ENCODE measurements around the gene PRSS3. TPM values are rescaled to one million over a fixed set of nuclear protein-coding genes. Genes with fewer than 3 reads are reported as not detected.
"Not testable (repeated sequence)": the region's sequence is repeated elsewhere in the genome, so short reads cannot be mapped to it uniquely, and the experiment has no call there.

PRSS3 gene
- polyA plus RNA-seq, 6 donors from 2014 or later: not detected

GRCh38 chr9:33770156-33770880, 25.0 kb upstream of the PRSS3 start:
- not testable (repeated sequence) for H3K9me3 Mint-ChIP-seq; DNase-seq; H3K4me1 Mint-ChIP-seq; ATAC-seq (ENCODE audit: low read depth in 2 of 2); H3K4me3 Mint-ChIP-seq; H3K36me3 Mint-ChIP-seq
- Mint-ChIP-seq H3K27me3 (peaks cover 0 to 13% (median 9%) of the 10 kb centered on the region in 3 donors), H3K27ac (peak overlapping the region in 1 of 6 donors; percentile 57)

GRCh38 chr9:33773135-33773534, 22.2 kb upstream of the PRSS3 start:
- not testable (repeated sequence) for ATAC-seq (ENCODE audit: low read depth in 2 of 2); H3K4me1 Mint-ChIP-seq
- H3K27me3 Mint-ChIP-seq: peaks cover 0 to 17% (median 13%) of the 10 kb centered on the region in 3 donors

GRCh38 chr9:33774074-33774659, 21.2 kb upstream of the PRSS3 start:
- H3K27ac Mint-ChIP-seq; H3K4me1 Mint-ChIP-seq; ATAC-seq (ENCODE audit: low read depth in 2 of 2); H3K9me3 Mint-ChIP-seq; H3K4me3 Mint-ChIP-seq; H3K36me3 Mint-ChIP-seq; DNase-seq: not testable (repeated sequence)
- H3K27me3 Mint-ChIP-seq: peaks cover 0 to 18% (median 17%) of the 10 kb centered on the region in 3 donors

More at GRCh38 chr9:33773135-33773534, 22.2 kb upstream of the PRSS3 start:
- not testable (repeated sequence) for H3K9me3 Mint-ChIP-seq, H3K4me3 Mint-ChIP-seq, H3K36me3 Mint-ChIP-seq, H3K27ac Mint-ChIP-seq, DNase-seq

- H3K36me3 Mint-ChIP-seq: no peaks in the 10 kb centered on the region
- H3K4me1 Mint-ChIP-seq: peaks cover 0 to 6% (median 6%) of the 10 kb centered on the region in 3 donors
- DNase-seq: no peak
- H3K9me3 Mint-ChIP-seq: peaks cover 0 to 7% (median 1%) of the 10 kb centered on the region in 7 donors
- H3K27me3 Mint-ChIP-seq: peaks cover 0 to 18% (median 17%) of the 10 kb centered on the region in 3 donors
- H3K27ac Mint-ChIP-seq: no peak overlapping the region
- no peak overlapping the region for H3K4me3 Mint-ChIP-seq
- no peak for ATAC-seq (ENCODE audit: low read depth in 2 of 2)
These were observed 18.8 kb upstream of the PRSS3 start for GRCh38 chr9:33776578-33776977.

GRCh38 chr9:33778700-33779351, 16.5 kb upstream of the PRSS3 start:
- peak; percentile 55 for DNase-seq
- no peaks in the 10 kb centered on the region for H3K36me3 Mint-ChIP-seq
- peaks cover 4 to 10% (median 8%) of the 10 kb centered on the region in 3 donors for H3K27me3 Mint-ChIP-seq
- peaks cover 0 to 6% (median 6%) of the 10 kb centered on the region in 3 donors for H3K4me1 Mint-ChIP-seq
- ATAC-seq (ENCODE audit: low read depth in 2 of 2): peak; percentile 73 to 81
- H3K4me3 Mint-ChIP-seq: no peak overlapping the region
- H3K9me3 Mint-ChIP-seq: peaks cover 0 to 7% (median 1%) of the 10 kb centered on the region in 7 donors
- no peak overlapping the region for H3K27ac Mint-ChIP-seq

- Mint-ChIP-seq H3K4me1 (peaks cover 0 to 6% (median 6%) of the 10 kb centered on the region in 3 donors), H3K27ac (no peak overlapping the region), H3K9me3 (peaks cover 0 to 7% (median 1%) of the 10 kb centered on the region in 7 donors), H3K4me3 (no peak overlapping the region), H3K27me3 (peaks cover 4 to 8% (median 4%) of the 10 kb centered on the region in 3 donors), H3K36me3 (no peaks in the 10 kb centered on the region)
- DNase-seq (no peak), ATAC-seq (ENCODE audit: low read depth in 2 of 2) (no peak)
These were observed 15.1 kb upstream of the PRSS3 start for GRCh38 chr9:33780276-33780675.

GRCh38 chr9:33781736-33782135, 13.6 kb upstream of the PRSS3 start:
- H3K36me3 Mint-ChIP-seq: no peaks in the 10 kb centered on the region
- DNase-seq (no peak), ATAC-seq (ENCODE audit: low read depth in 2 of 2) (no peak)
- H3K27ac Mint-ChIP-seq: no peak overlapping the region
- no peak overlapping the region for H3K4me3 Mint-ChIP-seq
- peaks cover 0 to 7% (median 0%) of the 10 kb centered on the region in 7 donors for H3K9me3 Mint-ChIP-seq
- H3K27me3 Mint-ChIP-seq: peaks cover 4 to 17% (median 10%) of the 10 kb centered on the region in 3 donors
- H3K4me1 Mint-ChIP-seq: peaks cover 0 to 6% (median 6%) of the 10 kb centered on the region in 3 donors

GRCh38 chr9:33782395-33783152, 12.8 kb upstream of the PRSS3 start:
- DNase-seq (no peak), ATAC-seq (ENCODE audit: low read depth in 2 of 2) (no peak)
- peaks cover 0 to 7% (median 0%) of the 10 kb centered on the region in 7 donors for H3K9me3 Mint-ChIP-seq
- H3K27me3 Mint-ChIP-seq: peaks cover 4 to 18% (median 10%) of the 10 kb centered on the region in 3 donors
- H3K27ac Mint-ChIP-seq: no peak overlapping the region
- H3K4me1 Mint-ChIP-seq: peaks cover 0 to 6% (median 6%) of the 10 kb centered on the region in 3 donors
- H3K36me3 Mint-ChIP-seq: no peaks in the 10 kb centered on the region
- H3K4me3 Mint-ChIP-seq: no peak overlapping the region

GRCh38 chr9:33785914-33786313, 9.4 kb upstream of the PRSS3 start:
- Mint-ChIP-seq H3K27me3 (peaks cover 4 to 14% (median 10%) of the 10 kb centered on the region in 3 donors), H3K9me3 (peaks cover 0 to 2% (median 0%) of the 10 kb centered on the region in 7 donors), H3K4me1 (no peaks in the 10 kb centered on the region), H3K36me3 (no peaks in the 10 kb centered on the region), H3K27ac (peak overlapping the region in 1 of 6 donors; percentile 17), H3K4me3 (no peak overlapping the region)
- DNase-seq: no peak
- ATAC-seq (ENCODE audit: low read depth in 2 of 2): peak; percentile 45 to 51

GRCh38 chr9:33786681-33787080, 8.7 kb upstream of the PRSS3 start:
- DNase-seq (no peak), ATAC-seq (ENCODE audit: low read depth in 2 of 2) (no peak)
- Mint-ChIP-seq H3K4me1 (no peaks in the 10 kb centered on the region), H3K4me3 (no peak overlapping the region), H3K9me3 (peaks cover 0 to 2% (median 0%) of the 10 kb centered on the region in 7 donors), H3K36me3 (no peaks in the 10 kb centered on the region), H3K27me3 (peaks cover 4 to 14% (median 10%) of the 10 kb centered on the region in 3 donors), H3K27ac (peak overlapping the region in 1 of 6 donors; percentile 47)

- H3K4me1 Mint-ChIP-seq: no peaks in the 10 kb centered on the region
- no peak for ATAC-seq (ENCODE audit: low read depth in 2 of 2)
- no peak overlapping the region for H3K27ac Mint-ChIP-seq
- no peaks in the 10 kb centered on the region for H3K36me3 Mint-ChIP-seq
- no peak overlapping the region for H3K4me3 Mint-ChIP-seq
- no peak for DNase-seq
- H3K27me3 Mint-ChIP-seq: peaks cover 9 to 14% (median 10%) of the 10 kb centered on the region in 3 donors
- H3K9me3 Mint-ChIP-seq: peaks cover 0 to 2% (median 0%) of the 10 kb centered on the region in 7 donors
These were observed 7.5 kb upstream of the PRSS3 start for GRCh38 chr9:33787839-33788238.

- H3K36me3 Mint-ChIP-seq; H3K4me3 Mint-ChIP-seq; DNase-seq; H3K9me3 Mint-ChIP-seq; H3K4me1 Mint-ChIP-seq; H3K27ac Mint-ChIP-seq; ATAC-seq (ENCODE audit: low read depth in 2 of 2): not testable (repeated sequence)
- peaks cover 9 to 18% (median 10%) of the 10 kb centered on the region in 3 donors for H3K27me3 Mint-ChIP-seq
These were observed 5.9 kb upstream of the PRSS3 start for GRCh38 chr9:33789429-33789828.

- no peak for ATAC-seq (ENCODE audit: low read depth in 2 of 2)
- DNase-seq: no peak
These were observed 4.2 kb upstream of the PRSS3 start for GRCh38 chr9:33791117-33791516.

More at GRCh38 chr9:33791117-33791516, 4.2 kb upstream of the PRSS3 start:
- H3K9me3 Mint-ChIP-seq: no peaks in the 10 kb centered on the region
- no peak overlapping the region for H3K27ac Mint-ChIP-seq
- H3K27me3 Mint-ChIP-seq: peaks cover 12 to 16% (median 13%) of the 10 kb centered on the region in 3 donors
- no peaks in the 10 kb centered on the region for H3K36me3 Mint-ChIP-seq
- no peaks in the 10 kb centered on the region for H3K4me1 Mint-ChIP-seq
- H3K4me3 Mint-ChIP-seq: no peak overlapping the region
